CD4-positive, alpha-beta T cell (primary cell): Measurements from ENCODE around the gene MEGF9. TPM values are rescaled to one million over a fixed set of nuclear protein-coding genes. Genes with fewer than 3 reads are reported as not detected.
A peak's percentile ranks its signal among the peaks of the same experiment; 100 is the strongest.

Experiments
- ATAC-seq: fragments of 200-7000 bp; cut with Tn5 transposase; one replicate; pipeline ENCODE4 v1.10.0; 2022; ENCODE audit warnings: mild to moderate bottlenecking; ENCODE audit not compliant: poor library complexity
- CTCF ChIA-PET: fragments of 350-600 bp; sonication (Branson Sonifier 250); formaldehyde crosslinking; loops from one replicate; lab custom pipeline; 2021; ENCODE audit warnings: antibody characterized with exemption, inconsistent platforms; lab: Charles Lee
- POLR2A ChIA-PET: fragments of 350-600 bp; sonication (Branson Sonifier 250); formaldehyde crosslinking; loops from one replicate; lab custom pipeline; 2021; ENCODE audit warnings: antibody characterized with exemption, inconsistent platforms; lab: Charles Lee
- DNase-seq, 14 experiments: peaks; one replicate each; pipeline ENCODE4 v3.0.0-alpha.2; 2013 to 2020; ENCODE audit warnings: mixed read lengths in 2 of 14
- H3K27ac ChIP-seq, 2 donors: one replicate each; pipeline versions ENCODE4 v1.5.1 to v1.7.0; 2013; ENCODE audit warnings: low read length in 2 of 2, low read depth in 1 of 2, mild to moderate bottlenecking in 1 of 2
- H3K27me3 ChIP-seq, 2 experiments: 1 replicate in 1 of 2; 2 replicates in 1 of 2; pipeline versions ENCODE4 v1.6.1 to v1.7.0; 2013; ENCODE audit warnings: low read length in 2 of 2, control low read depth in 1 of 2, mild to moderate bottlenecking in 1 of 2, moderate library complexity in 1 of 2; ENCODE audit not compliant: insufficient read depth in 2 of 2, control insufficient read depth in 1 of 2
- H3K36me3 ChIP-seq: one replicate; pipeline ENCODE4 v1.6.1; 2013; ENCODE audit warnings: low read length, control low read depth; ENCODE audit not compliant: insufficient read depth
- H3K4me1 ChIP-seq: one replicate; pipeline ENCODE4 v1.6.1; 2013; ENCODE audit warnings: low read length, control low read depth; ENCODE audit not compliant: insufficient read depth
- H3K4me3 ChIP-seq: one replicate; pipeline ENCODE4 v1.5.1; 2013; ENCODE audit warnings: mild to moderate bottlenecking, low read length, moderate library complexity
- H3K9me3 ChIP-seq, 2 experiments: 1 replicate in 1 of 2; 2 replicates in 1 of 2; pipeline versions ENCODE4 v1.6.1 to v1.7.0; 2013; ENCODE audit warnings: low read length in 2 of 2, mild to moderate bottlenecking in 2 of 2, control low read depth in 1 of 2, moderate library complexity in 1 of 2; ENCODE audit not compliant: control insufficient read depth in 1 of 2, insufficient read depth in 1 of 2
- H3K27ac Mint-ChIP-seq: one replicate; pipeline ENCODE4 v1.8.0; 2020; ENCODE audit warnings: mixed read lengths
- H3K27me3 Mint-ChIP-seq: one replicate; pipeline ENCODE4 v1.8.0; 2021; ENCODE audit warnings: mixed read lengths
- H3K36me3 Mint-ChIP-seq: one replicate; pipeline ENCODE4 v1.8.0; 2021; ENCODE audit warnings: low read depth, mixed read lengths
- H3K4me1 Mint-ChIP-seq: one replicate; pipeline ENCODE4 v1.8.0; 2021; ENCODE audit warnings: low read depth, mixed read lengths
- H3K4me3 Mint-ChIP-seq: one replicate; pipeline ENCODE4 v1.8.0; 2020; ENCODE audit warnings: mild to moderate bottlenecking, mixed read lengths
- H3K9me3 Mint-ChIP-seq: one replicate; pipeline ENCODE4 v1.8.0; 2020; ENCODE audit warnings: mixed read lengths
- intact Hi-C, 2 experiments: fragments of 100-400 bp; cut with DNase I in 1 of 2; cut with micrococcal nuclease in 1 of 2; formaldehyde crosslinking; loops; one replicate each; pipeline versions ENCODE4 v1.15.1 to v1.9.0; 2023 to 2025; cut with DNase I, micrococcal nuclease
- polyA plus RNA-seq, 2 donors: library from polyadenylated mRNA; unstranded; fragments of 120-200 nt; gene quantifications; one replicate each; pipeline ENCODE4 v1.2.1, GENCODE V29; 2013
- total RNA-seq, 174 experiments: library from RNA in 2 of 174; stranded (reverse) in 2 of 174; gene quantifications; one replicate each; pipeline ENCODE4 v1.2.3 and lab custom pipeline; 2021 to 2026
- TF ChIP-seq, protein P1 (sequence below): fragments of 200-600 bp; IDR thresholded peaks from one replicate; pipeline ENCODE4 v1.8.0; 2022; ENCODE audit warnings: antibody characterized with exemption, mild to moderate bottlenecking

Gene MEGF9
- total RNA-seq = 1 to 10 TPM; 4.0 to 4.5 TPM
- 18.4 TPM for polyA plus RNA-seq (2013, experiment 1 of 2)
- polyA plus RNA-seq (2013, experiment 2 of 2) = 18.0 TPM
- total RNA-seq (lab: John Stamatoyannopoulos, UW) = 12.1 to 67.9 (median 40.7) reads per million in 172 experiments

DNA sequence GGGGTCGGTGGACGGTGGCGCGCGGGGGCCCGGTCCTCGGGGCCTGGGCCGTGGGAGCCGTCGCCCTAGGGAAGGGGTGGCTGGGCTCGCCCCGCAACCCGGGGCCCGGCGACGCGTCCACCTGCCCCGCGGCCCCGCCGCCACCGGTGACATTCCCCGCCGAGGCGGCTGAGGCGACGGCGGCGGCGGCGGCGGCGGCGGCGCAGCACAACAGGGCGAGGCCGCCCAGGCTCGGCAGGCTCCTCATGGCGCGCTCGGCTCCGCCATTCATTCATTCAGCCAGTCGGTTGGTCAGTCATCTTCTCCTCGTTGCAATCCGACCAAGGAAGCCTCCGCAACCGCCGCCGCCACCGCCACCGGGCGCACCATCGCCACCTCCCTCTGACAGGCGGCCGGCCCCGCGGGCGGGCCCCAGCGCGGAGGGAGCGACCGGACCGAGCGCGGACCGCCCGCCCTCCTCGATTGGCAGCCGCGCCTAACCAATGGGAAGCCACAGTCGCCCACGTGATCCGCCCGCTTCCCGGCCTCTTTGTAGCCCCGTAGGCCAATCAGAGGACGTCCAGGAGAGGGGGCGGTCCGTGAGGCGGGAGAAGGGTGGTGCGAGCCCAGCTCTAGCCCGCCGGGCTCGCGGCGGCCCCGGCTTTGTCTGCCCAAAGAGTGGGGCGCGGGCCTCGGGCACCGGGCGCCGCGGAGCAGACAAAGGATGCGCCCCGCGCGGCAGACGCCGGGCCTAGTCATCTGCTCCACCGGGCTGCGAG is at the start of gene MEGF9:
TSS of gene MEGF9 (minus strand) at position 383 of the 758 bp plus-strand sequence. CDS start at position 271, 112 bp downstream.
- DNase-seq (peak; percentile 88 to 98 (median 94)), ATAC-seq (peak; percentile 93)
- Mint-ChIP-seq H3K4me1 (peaks cover 39% of the 10 kb centered on the region), H3K9me3 (no peaks in the 10 kb centered on the region), H3K4me3 (peak within 1 kb of the TSS; percentile 90), H3K27ac (peak within 1 kb of the TSS; percentile 79), H3K36me3 (no peaks in the 10 kb centered on the region), H3K27me3 (no peaks in the 10 kb centered on the region)
- TF ChIP-seq, protein P1, sequence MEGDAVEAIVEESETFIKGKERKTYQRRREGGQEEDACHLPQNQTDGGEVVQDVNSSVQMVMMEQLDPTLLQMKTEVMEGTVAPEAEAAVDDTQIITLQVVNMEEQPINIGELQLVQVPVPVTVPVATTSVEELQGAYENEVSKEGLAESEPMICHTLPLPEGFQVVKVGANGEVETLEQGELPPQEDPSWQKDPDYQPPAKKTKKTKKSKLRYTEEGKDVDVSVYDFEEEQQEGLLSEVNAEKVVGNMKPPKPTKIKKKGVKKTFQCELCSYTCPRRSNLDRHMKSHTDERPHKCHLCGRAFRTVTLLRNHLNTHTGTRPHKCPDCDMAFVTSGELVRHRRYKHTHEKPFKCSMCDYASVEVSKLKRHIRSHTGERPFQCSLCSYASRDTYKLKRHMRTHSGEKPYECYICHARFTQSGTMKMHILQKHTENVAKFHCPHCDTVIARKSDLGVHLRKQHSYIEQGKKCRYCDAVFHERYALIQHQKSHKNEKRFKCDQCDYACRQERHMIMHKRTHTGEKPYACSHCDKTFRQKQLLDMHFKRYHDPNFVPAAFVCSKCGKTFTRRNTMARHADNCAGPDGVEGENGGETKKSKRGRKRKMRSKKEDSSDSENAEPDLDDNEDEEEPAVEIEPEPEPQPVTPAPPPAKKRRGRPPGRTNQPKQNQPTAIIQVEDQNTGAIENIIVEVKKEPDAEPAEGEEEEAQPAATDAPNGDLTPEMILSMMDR = no peak
- Histone ChIP-seq H3K9me3 (no peaks in the 10 kb centered on the region), H3K27me3 (no peaks in the 10 kb centered on the region), H3K27ac (peak within 1 kb of the TSS; percentile 56 to 60), H3K36me3 (no peaks in the 10 kb centered on the region), H3K4me3 (peak within 1 kb of the TSS; percentile 82), H3K4me1 (peaks cover 35% of the 10 kb centered on the region)
- intact Hi-C loops = loop anchor here (1.0 to 10.0 kb wide), 6 partner anchors 78 to 488 kb away; partner anchors contain the start of genes FBXW2 (in 1 of the 2), PSMD5 (in 1 of the 2) and RAB14 (in 1 of the 2)
- CTCF ChIA-PET = interaction anchor here (1.0 to 1.2 kb wide), 2 partner anchors 8 to 94 kb away, joined by 3 to 4 read pairs; no protein-coding TSS in a partner anchor
- POLR2A ChIA-PET = interaction anchor here (0.6 to 1.3 kb wide), 3 partner anchors 41 to 407 kb away, joined by 4 to 7 read pairs (median 5); partner anchors contain the start of gene FBXW2

- no peak overlapping the region for H3K4me3 ChIP-seq
- no peak for DNase-seq
- Mint-ChIP-seq H3K36me3 (peaks cover 62% of the 10 kb centered on the region), H3K27me3 (no peaks in the 10 kb centered on the region), H3K4me1 (peaks cover 13% of the 10 kb centered on the region), H3K27ac (peak overlapping the region; percentile 50), H3K4me3 (no peak overlapping the region), H3K9me3 (no peaks in the 10 kb centered on the region)
- ChIA-PET CTCF (no interaction called here), POLR2A (interaction anchor here (0.5 kb wide), 1 partner anchor 310 kb away, joined by 3 read pairs; no protein-coding TSS in a partner anchor)
- ATAC-seq = no peak
- H3K27me3 ChIP-seq = no peaks in the 10 kb centered on the region
- TF ChIP-seq, protein P1 = no peak
- no peaks in the 10 kb centered on the region for H3K4me1 ChIP-seq
- H3K27ac ChIP-seq = no peak overlapping the region
- intact Hi-C loops = no loop called here
- H3K36me3 ChIP-seq = peaks cover 53% of the 10 kb centered on the region
- no peaks in the 10 kb centered on the region for H3K9me3 ChIP-seq
Observed at GRCh38 chr9:120761006-120761405, 46.7 kb upstream of the MEGF9 start.

- Histone ChIP-seq H3K27me3 (no peaks in the 10 kb centered on the region), H3K4me1 (no peaks in the 10 kb centered on the region), H3K36me3 (peaks cover 45% of the 10 kb centered on the region), H3K9me3 (no peaks in the 10 kb centered on the region), H3K27ac (no peak overlapping the region), H3K4me3 (no peak overlapping the region)
- peaks cover 18% of the 10 kb centered on the region for H3K4me1 Mint-ChIP-seq
- H3K27me3 Mint-ChIP-seq = no peaks in the 10 kb centered on the region
- ChIA-PET CTCF (interaction anchor here (1.1 kb wide), 1 partner anchor 18 kb away, joined by 3 read pairs; no protein-coding TSS in a partner anchor), POLR2A (no interaction called here)
- DNase-seq (no peak), ATAC-seq (no peak)
- H3K36me3 Mint-ChIP-seq = peaks cover 50% of the 10 kb centered on the region
- H3K27ac Mint-ChIP-seq = no peak overlapping the region
- intact Hi-C loops = loop anchor here (5.0 to 10.0 kb wide), 4 partner anchors 217 to 1232 kb away; partner anchors contain the start of gene STOM (in 1 of the 2)
- H3K4me3 Mint-ChIP-seq = no peak overlapping the region
- H3K9me3 Mint-ChIP-seq = no peaks in the 10 kb centered on the region
- TF ChIP-seq, protein P1 = no peak
Observed at GRCh38 chr9:120759755-120760400, 45.6 kb upstream of the MEGF9 start.
